CD4-positive, alpha-beta T cell treated with Interleukin-4 for 4 hours (primary cell): ENCODE results near the gene TMEM163.
"Not testable (repeated sequence)": the region's sequence is repeated elsewhere in the genome, so short reads cannot be mapped to it uniquely, and the experiment has no call there.

ENCODE experiments used
- DNase-seq: peaks from one replicate; pipeline ENCODE4 v3.0.0-alpha.2; 2020

TMEM163 gene

DNA sequence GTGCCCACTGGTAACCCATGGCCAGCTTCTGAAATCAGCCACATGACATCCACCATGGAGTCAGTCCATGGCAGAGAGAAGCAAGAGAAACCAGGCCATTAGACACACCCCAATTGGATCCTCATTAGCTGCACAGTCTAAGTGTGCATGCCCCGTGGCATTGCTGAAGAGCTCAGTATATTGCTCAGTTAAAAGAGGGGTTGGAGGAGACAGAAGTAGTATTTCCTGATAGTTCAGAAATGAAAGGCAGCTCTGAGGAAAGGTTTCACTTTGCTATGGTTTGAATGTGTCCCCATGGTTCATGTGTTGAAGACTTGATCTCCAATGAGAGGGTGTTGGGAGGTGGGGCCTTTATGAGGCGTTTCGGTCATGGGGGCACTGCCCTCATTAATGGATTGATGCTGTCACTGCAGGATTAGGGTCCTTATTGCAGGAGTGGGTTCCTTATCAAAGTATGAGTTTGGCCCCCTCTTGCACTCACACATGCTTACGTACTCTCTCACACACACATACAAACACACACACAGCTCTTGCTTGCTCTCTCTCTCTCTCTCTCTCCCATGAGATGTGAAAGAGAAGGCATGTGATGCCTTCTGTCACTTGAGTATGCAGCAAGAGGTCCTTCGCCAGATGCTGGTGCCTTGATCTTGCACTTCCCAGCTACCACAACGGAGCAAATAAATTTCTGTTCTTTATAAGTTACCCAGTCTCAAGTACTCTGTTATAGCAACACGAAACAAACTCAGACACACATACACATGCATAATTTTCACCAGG, 58.0 kb downstream of the TMEM163 start:
- no peak for DNase-seq

DNA sequence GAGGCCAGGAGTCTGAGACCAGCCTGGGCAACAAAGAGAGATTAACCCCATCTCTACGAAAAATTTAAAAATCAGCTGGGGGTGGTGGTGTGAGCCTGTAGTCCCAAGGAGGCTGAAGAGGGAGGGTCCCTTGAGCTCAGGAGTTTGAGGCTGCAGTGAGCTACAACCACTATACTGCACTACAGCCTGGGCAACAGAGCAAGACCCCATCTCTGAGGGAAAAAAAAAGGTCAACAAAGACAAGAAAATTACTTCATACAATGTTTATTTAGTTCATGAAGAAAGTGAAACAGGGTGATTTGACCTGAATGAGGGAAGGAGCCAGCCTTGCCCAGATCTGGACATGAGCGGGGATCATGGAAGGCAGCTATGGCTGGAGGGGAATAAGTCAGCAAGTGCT, 59.1 kb downstream of the TMEM163 start:
- DNase-seq: no peak

GRCh38 chr2:134657650-134658250, 61.0 kb downstream of the TMEM163 start:
- peak; percentile 33 for DNase-seq

GRCh38 chr2:134656391-134656790, 62.4 kb downstream of the TMEM163 start:
- not testable (repeated sequence) for DNase-seq

- no peak for DNase-seq
Measured at GRCh38 chr2:134648586-134648985, 70.2 kb downstream of the TMEM163 start.

- no peak for DNase-seq
Measured at GRCh38 chr2:134647607-134648256, 71.1 kb downstream of the TMEM163 start.

DNA sequence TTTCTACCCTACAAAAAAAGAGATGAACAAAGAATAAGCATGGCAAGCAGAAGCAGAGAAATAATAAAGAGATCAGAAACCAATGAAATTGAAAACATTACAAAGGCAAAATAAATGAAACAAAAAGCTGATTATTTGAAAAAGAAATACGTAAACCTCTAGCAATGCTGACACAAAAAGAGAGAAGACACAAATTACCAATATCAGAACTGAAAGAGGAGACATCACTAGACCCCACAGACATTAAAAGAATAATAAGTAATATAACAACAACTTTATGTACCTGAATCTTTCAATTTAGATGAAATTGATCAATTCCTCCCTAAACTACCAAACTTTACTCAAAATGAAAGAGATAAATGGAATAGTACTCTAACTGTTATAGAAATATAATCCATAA, 75.9 kb downstream of the TMEM163 start:
- no peak for DNase-seq

DNA sequence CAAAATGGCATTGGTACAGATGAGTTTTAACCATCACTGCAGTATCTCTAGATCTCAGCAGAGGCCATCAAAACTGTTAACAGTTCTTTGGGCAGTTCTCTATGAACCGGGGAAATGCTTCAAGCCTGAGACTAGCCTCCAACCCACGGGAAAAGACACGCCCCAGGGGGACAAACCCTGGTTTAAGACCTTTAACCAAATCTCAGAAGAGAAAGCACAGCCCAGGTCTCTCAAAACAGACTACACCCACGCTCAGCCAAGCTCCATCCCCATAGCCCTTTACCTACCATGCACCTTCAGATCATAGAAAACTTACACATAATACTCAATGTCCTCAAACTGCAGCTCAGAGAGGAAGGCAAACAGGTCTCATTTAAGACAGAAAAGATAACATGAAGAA, 78.3 kb downstream of the TMEM163 start:
- no peak for DNase-seq

GRCh38 chr2:134639265-134639664, 79.5 kb downstream of the TMEM163 start:
- DNase-seq: no peak

- DNase-seq: no peak
Measured at GRCh38 chr2:134636714-134637113, 82.1 kb downstream of the TMEM163 start.

GRCh38 chr2:134634054-134634753, 84.6 kb downstream of the TMEM163 start:
- no peak for DNase-seq

- DNase-seq: no peak
Measured at GRCh38 chr2:134630504-134631159, 88.2 kb downstream of the TMEM163 start.

- no peak for DNase-seq
Measured at GRCh38 chr2:134628453-134628852, 90.3 kb downstream of the TMEM163 start.

DNA sequence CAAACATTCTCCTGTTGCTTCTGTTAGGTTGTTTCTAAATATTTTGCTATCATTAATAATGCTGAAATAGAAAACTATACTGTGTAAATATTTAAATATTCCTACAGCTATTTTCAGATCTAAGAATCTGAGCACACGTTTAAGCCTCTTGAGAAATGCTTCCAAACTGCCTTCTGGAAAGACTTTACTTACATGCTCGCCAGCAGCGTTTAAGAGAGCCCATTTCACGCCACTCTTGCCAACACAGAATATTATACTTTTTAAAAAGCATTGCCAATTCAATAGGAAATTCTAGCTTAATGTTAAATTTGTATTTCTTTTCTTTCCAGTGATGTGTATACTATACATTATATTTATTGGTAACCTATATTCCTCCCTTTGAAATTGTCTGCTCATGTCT, 92.0 kb downstream of the TMEM163 start:
- DNase-seq: no peak

- no peak for DNase-seq
Measured at GRCh38 chr2:134625311-134625710, 93.5 kb downstream of the TMEM163 start.

GRCh38 chr2:134623796-134624195, 95.0 kb downstream of the TMEM163 start:
- no peak for DNase-seq

DNA sequence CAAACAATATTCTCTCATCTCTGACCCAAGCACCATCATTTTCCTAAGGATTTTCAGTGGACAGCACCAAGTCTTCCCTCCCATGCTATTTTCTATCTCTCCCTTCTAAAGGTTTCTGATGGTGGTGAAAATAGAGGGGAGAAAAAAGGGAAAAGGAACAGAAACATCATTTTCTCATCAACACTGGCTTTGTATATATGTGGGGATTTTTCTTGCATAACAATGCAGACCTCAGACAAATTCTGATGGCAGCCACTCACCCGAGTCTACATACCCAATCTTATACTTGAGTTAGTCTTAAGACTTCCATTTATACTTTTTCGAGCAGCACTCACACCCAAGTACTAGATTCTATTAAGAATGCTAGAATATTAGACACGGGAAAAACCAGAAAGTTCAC, 95.8 kb downstream of the TMEM163 start:
- DNase-seq: no peak

DNA sequence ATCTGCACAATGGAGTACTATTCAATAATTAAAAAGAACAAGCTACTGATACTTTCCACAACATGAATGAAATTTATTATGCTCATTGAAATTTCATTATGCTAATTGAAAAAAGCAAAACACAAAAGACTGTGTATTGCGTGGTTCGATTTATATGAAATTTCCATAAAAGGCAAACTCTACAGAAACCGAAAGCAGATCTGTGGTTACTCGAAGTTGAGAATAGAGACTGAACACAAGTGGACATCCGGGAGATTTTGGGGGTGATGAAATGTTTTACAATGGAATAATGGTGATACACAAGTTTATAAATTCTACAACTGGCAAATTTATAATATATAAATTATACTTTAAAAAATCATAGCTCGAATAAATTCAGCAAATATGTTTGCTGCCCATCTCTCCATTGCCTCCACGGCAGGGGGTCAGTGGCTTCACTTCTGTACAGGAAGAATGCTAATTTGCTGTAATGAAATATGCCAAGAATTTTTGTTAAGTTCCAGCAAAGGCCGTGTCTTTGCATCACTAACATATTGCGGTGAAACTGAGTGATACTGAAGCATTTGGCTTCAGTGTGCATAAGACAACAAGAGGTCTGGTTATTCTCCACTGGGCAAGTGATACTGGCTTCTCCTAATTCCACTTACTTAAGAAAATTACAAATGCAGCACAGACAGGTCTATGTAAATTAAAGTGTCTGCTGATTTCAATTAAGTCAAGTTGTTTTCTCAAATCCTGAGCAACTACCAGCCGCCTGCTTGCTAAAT, 96.7 kb downstream of the TMEM163 start:
- DNase-seq: no peak

- DNase-seq: no peak
Measured at GRCh38 chr2:134619250-134619649, 99.5 kb downstream of the TMEM163 start.

DNA sequence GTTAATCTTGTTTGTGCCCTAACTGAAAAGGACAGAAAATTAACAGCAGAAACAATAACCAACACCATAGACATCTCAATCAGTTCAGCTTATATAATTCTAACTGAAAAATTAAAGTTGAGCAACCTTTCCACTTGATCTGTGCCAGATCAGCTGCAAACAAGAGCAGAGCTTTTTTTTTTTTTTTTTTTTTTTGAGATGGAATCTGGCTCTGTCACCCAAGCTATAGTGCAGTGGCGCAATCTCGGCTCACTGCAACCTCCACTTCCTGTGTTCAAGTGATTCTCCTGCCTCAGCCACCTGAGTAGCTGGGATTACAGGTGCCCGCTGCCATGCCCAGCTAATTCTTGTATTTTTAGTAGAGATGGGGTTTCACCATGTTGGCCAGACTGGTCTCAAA, 103.3 kb downstream of the TMEM163 start:
- DNase-seq: not testable (repeated sequence)

DNA sequence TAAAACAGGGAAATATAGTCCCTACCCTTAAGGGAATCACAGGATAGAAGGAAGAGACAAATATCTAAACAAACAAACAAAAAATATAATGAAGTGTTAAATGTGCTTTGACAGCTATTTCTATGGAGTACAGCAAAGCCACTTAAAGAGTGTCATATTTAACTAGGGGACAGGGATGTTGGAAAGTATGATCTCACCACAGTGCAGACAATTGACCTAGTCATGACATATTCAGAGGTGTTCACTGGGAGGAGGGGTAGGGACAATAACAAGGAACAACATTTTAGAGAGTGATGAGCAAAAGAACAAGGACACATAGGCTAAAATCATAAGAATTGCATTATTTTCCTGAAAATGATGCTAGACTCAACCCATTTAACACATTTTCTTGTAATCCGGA, 107.5 kb downstream of the TMEM163 start:
- no peak for DNase-seq

DNA sequence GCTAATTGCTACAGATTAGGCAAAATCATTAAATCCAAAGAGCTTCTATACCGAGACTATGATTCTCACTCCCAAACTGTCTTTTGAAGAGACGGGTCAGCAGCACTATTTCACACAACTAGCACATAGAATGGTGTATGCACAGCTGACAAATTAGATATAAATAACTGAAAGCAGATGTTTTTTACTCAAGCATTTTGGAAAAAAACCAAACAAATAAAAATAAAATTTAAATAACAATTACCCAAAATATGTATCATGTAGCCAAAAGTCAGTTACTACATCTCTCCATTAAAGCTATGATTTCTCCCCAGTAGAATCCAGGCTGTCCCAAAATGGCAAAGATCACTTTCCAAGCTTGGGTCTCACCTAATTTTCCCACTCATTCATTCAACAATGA, 107.9 kb downstream of the TMEM163 start:
- no peak for DNase-seq
